Measurements from ENCODE around the gene TTI1.

The TTI1 gene

DNA sequence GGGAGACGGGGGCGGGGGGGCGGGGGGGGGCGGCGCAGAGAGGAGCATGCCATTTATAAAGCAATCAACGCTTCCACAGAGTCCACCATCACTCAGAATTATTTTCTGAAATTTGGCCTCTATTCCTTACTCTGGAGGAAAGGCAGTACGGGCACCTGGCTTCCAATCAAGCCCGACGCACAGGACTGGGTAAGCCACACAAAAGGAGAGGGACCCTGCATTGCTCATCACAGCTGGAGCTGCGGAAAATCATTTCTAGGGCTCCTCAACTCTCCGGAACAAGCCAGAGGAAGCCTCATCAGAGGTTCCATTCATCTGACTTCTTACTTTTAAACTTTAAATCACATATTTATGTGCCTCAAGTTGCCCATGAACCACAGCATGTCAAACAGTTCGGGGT, 55.9 kb downstream of the TTI1 start:
- CTCF ChIA-PET: no interaction called here
- POLR2A ChIA-PET: no interaction called here

GRCh38 chr20:37976887-37977286, 56.4 kb downstream of the TTI1 start:
- no peak for DNase-seq (ENCODE audit: extremely low spot score)
- CTCF ChIA-PET: no interaction called here
- POLR2A ChIA-PET: no interaction called here
- no peak for TF ChIP-seq SUZ12 (IDR thresholded peaks at IDR 0.05)
- no peak for TF ChIP-seq TARDBP (IDR thresholded peaks at IDR 0.05)
- no peak for TF ChIP-seq ELF4 (IDR thresholded peaks at IDR 0.05)
- TF ChIP-seq BHLHE40 (IDR thresholded peaks at IDR 0.05; ENCODE audit: borderline replicate concordance): no peak

More for the DNA sequence above, 55.9 kb downstream of the TTI1 start:
- DNase-seq (ENCODE audit: extremely low spot score): no peak
- TF ChIP-seq PKNOX1 (IDR thresholded peaks at IDR 0.05): no peak
- no peak for TF ChIP-seq FOXK2 (IDR thresholded peaks at IDR 0.05)
- TF ChIP-seq SP1 (IDR thresholded peaks at IDR 0.05): no peak
- TF ChIP-seq SUZ12 (IDR thresholded peaks at IDR 0.05): no peak
- no peak for TF ChIP-seq LEF1 (IDR thresholded peaks at IDR 0.05; ENCODE audit: borderline replicate concordance)
- TF ChIP-seq TARDBP (IDR thresholded peaks at IDR 0.05): no peak
- TF ChIP-seq L3MBTL2 (conservative IDR thresholded peaks at IDR 0.05): no peak
- no peak for TF ChIP-seq FOXA1 (IDR thresholded peaks at IDR 0.05)
- TF ChIP-seq HDGF (IDR thresholded peaks at IDR 0.05; ENCODE audit: borderline replicate concordance): no peak
- no peak for TF ChIP-seq ELF4 (IDR thresholded peaks at IDR 0.05)
- TF ChIP-seq NFRKB (IDR thresholded peaks at IDR 0.05): no peak
- TF ChIP-seq FOXM1 (IDR thresholded peaks at IDR 0.05; ENCODE audit: borderline replicate concordance): no peak
- no peak for TF ChIP-seq BHLHE40 (IDR thresholded peaks at IDR 0.05; ENCODE audit: borderline replicate concordance)
- TF ChIP-seq ZNF384 (IDR thresholded peaks at IDR 0.05): no peak
- no peak for TF ChIP-seq CTBP1 (IDR thresholded peaks at IDR 0.05; ENCODE audit: borderline replicate concordance)
- no peak for TF ChIP-seq ARNT (IDR thresholded peaks at IDR 0.05)

DNA sequence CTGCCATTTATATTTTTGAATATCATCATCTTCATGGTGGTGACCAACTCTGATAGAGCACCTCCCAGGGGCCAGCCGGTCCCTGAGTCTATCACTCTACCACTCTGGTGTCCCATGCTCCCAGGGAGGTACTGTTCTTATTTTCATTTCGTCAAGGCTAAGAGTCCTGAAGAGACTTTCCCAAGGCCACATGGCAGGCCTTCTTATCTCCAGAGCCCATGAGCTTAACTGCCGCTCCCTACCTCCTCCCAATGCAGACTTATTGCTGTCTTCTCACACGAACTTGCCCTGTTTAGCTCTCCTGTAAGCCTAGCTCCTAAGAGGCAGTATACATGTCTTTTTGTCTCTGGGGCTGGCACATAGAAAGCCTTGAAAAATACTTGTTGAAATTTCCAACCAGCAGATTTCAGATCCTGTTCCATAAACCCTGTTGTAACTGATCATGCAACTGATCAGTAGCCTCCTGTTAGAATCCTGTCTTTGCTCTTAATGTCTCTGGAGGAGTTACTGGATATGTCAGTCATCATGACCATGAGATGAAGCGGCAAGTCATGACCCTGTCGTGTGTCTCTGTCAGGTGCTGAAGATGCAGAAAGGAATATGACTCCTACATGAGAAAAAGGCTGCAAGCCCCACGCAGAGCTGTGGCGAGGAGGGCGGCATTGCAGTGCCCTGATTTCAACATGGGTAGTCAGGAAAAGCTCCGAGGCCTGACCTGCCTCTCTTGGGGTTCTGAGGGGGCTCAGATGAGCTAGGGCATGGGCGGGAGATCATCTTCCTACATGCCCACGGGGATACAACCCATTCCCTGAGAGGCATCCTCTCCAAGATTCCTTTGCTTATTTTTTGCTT, 60.0 kb downstream of the TTI1 start:
- ChIA-PET POLR2A (interaction anchor here (0.6 kb wide), 1 partner anchor 107 kb away, joined by 3 read pairs; no protein-coding TSS in a partner anchor), CTCF (interaction anchor here (0.6 kb wide), 1 partner anchor 15 kb away, joined by 3 read pairs; no protein-coding TSS in a partner anchor)
- no peak for TF ChIP-seq LEF1 (IDR thresholded peaks at IDR 0.05; ENCODE audit: borderline replicate concordance)
- no peak for DNase-seq (ENCODE audit: extremely low spot score)

DNA sequence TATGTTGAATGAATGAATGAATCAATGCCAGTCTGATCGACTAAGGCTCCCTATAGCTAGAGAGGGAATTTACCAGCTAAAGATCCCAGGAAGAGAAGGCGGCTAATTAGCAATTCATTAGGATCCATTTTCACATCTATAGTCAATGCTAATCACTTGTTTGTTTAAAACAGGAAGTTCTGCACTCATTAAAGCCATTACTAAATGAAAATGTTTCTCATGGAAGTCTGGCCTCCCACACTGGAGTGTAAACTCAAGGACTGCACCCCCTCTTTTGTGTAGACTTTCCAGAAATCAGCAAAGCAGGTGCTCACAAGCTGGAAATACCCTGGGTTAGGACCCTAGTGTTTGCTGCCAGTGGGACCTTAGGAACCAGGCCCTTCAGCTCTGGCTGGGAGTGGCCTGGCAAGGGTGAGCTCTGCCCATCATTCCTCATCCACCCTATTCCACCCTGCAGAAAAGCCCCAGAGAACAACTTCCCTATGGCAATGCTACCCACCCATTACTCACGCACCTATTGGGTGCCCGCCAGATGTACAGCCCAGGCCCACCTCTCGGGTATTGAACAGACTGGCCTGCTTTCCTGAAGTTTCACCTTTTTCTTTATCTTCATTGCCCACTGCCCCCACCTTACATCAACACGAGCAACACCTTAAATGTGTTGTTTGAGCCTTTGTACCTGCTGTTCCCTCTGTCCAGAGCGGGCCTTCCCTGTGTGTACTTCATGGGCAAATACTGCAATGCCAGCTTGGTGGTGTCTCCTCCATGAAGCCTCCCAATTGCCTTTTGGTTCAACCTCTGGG, 60.8 kb downstream of the TTI1 start:
- TF ChIP-seq NFRKB (IDR thresholded peaks at IDR 0.05): no peak
- no peak for TF ChIP-seq ARNT (IDR thresholded peaks at IDR 0.05)
- no peak for TF ChIP-seq FOXK2 (IDR thresholded peaks at IDR 0.05)
- no peak for TF ChIP-seq LEF1 (IDR thresholded peaks at IDR 0.05; ENCODE audit: borderline replicate concordance)
- no peak for TF ChIP-seq L3MBTL2 (conservative IDR thresholded peaks at IDR 0.05)
- TF ChIP-seq SP1 (IDR thresholded peaks at IDR 0.05): no peak
- TF ChIP-seq FOXM1 (IDR thresholded peaks at IDR 0.05; ENCODE audit: borderline replicate concordance): no peak
- TF ChIP-seq TARDBP (IDR thresholded peaks at IDR 0.05): no peak
- TF ChIP-seq BHLHE40 (IDR thresholded peaks at IDR 0.05; ENCODE audit: borderline replicate concordance): no peak
- no peak for TF ChIP-seq FOXA1 (IDR thresholded peaks at IDR 0.05)
- TF ChIP-seq CTBP1 (IDR thresholded peaks at IDR 0.05; ENCODE audit: borderline replicate concordance): no peak
- TF ChIP-seq ELF4 (IDR thresholded peaks at IDR 0.05): no peak
- no peak for TF ChIP-seq PKNOX1 (IDR thresholded peaks at IDR 0.05)
- ChIA-PET CTCF (no interaction called here), POLR2A (interaction anchor here (0.6 kb wide), 1 partner anchor 106 kb away, joined by 3 read pairs; no protein-coding TSS in a partner anchor)

DNA sequence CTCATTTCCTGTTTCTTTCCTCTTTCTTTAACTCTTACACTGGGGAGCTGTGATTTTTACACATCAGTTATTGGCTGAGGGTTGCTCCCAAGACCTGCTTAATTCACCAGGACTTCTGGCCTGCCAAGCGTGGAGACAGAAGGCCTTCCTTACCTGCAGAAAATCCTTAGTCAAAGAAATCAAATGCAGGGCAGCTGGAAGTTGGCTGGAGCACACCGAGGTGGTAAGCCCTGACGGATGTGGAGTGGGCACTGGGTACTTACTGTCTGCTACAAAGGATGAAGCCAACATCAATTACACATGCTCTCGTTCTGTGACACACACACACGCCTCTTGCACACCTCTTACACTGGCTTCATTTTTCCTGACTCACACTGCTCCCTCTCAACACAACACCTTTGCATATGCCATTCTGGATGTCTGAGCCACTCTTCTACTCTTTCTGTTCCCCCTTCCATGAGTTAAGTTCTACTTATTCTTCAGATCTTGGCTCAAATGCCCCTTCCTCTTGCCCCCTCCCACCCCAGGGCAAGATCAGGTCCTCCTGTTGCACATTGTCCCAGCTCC, 61.6 kb downstream of the TTI1 start:
- DNase-seq (ENCODE audit: extremely low spot score): no peak
- POLR2A ChIA-PET: interaction anchor here (0.7 kb wide), 1 partner anchor 289 kb away, joined by 3 read pairs; no protein-coding TSS in a partner anchor
- CTCF ChIA-PET: no interaction called here
- TF ChIP-seq FOXM1 (IDR thresholded peaks at IDR 0.05; ENCODE audit: borderline replicate concordance) (no peak), ELF4 (IDR thresholded peaks at IDR 0.05) (no peak)

More for the DNA sequence above, 60.8 kb downstream of the TTI1 start:
- DNase-seq (ENCODE audit: extremely low spot score): no peak

DNA sequence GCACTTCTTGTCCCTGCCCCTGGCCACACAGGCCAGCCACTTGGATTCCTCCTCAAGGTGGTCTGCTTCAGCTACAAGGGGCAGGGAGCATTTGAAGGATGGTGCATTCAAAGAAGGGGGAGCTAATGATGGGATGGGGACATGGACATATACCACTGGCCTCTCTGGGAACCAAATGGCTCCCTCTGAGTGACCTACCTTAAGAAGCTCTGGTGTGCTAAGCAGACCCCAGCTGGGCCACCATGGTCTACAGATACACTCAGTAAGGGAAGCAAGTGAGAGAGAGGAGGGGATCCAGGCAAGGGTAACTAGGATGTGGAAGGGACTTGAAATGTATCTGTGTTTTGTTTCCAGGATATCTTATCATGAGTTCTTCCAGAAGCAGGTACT, 62.4 kb downstream of the TTI1 start:
- TF ChIP-seq HDGF (IDR thresholded peaks at IDR 0.05; ENCODE audit: borderline replicate concordance) (no peak), CTBP1 (IDR thresholded peaks at IDR 0.05; ENCODE audit: borderline replicate concordance) (no peak), NFRKB (IDR thresholded peaks at IDR 0.05) (no peak), TARDBP (IDR thresholded peaks at IDR 0.05) (no peak), SUZ12 (IDR thresholded peaks at IDR 0.05) (no peak), FOXA1 (IDR thresholded peaks at IDR 0.05) (no peak), ELF4 (IDR thresholded peaks at IDR 0.05) (no peak), BHLHE40 (IDR thresholded peaks at IDR 0.05; ENCODE audit: borderline replicate concordance) (no peak), SP1 (IDR thresholded peaks at IDR 0.05) (no peak), L3MBTL2 (conservative IDR thresholded peaks at IDR 0.05) (no peak), ZNF384 (IDR thresholded peaks at IDR 0.05) (no peak), FOXK2 (IDR thresholded peaks at IDR 0.05) (no peak), ARNT (IDR thresholded peaks at IDR 0.05) (no peak), PKNOX1 (IDR thresholded peaks at IDR 0.05) (no peak), FOXM1 (IDR thresholded peaks at IDR 0.05; ENCODE audit: borderline replicate concordance) (no peak), LEF1 (IDR thresholded peaks at IDR 0.05; ENCODE audit: borderline replicate concordance) (no peak)
- ChIA-PET POLR2A (no interaction called here), CTCF (no interaction called here)
- DNase-seq (ENCODE audit: extremely low spot score): no peak

Measured in HEK293T (cell line).